Ishikawa (cell line): ENCODE data around the gene IGFL2.

Experiments used
- CEBPB ChIP-seq: IDR thresholded peaks from 2 replicates; pipeline ENCODE4 v1.6.1; 2012
- CREB1 ChIP-seq: IDR thresholded peaks from 2 replicates; pipeline ENCODE4 v1.6.1; 2012; ENCODE audit warnings: low read depth
- EGR1 ChIP-seq: IDR thresholded peaks from 2 replicates; pipeline ENCODE4 v1.6.1; 2012
- EP300 ChIP-seq: IDR thresholded peaks from 2 replicates; pipeline ENCODE4 v1.6.1; 2012; ENCODE audit warnings: borderline replicate concordance
- FOXM1 ChIP-seq: IDR thresholded peaks from 2 replicates; pipeline ENCODE4 v1.6.1; 2012; ENCODE audit warnings: low read depth, borderline replicate concordance
- NFIC ChIP-seq: IDR thresholded peaks from 2 replicates; pipeline ENCODE4 v1.6.1; 2012
- RAD21 ChIP-seq: IDR thresholded peaks from 2 replicates; pipeline ENCODE4 v1.6.1; 2012; ENCODE audit warnings: low read depth
- REST ChIP-seq: IDR thresholded peaks from 2 replicates; pipeline ENCODE4 v1.6.1; 2012; ENCODE audit warnings: low read depth, mild to moderate bottlenecking
- TAF1 ChIP-seq: IDR thresholded peaks from 2 replicates; pipeline ENCODE4 v1.6.1; 2012; ENCODE audit warnings: low read depth, mild to moderate bottlenecking
- TCF12 ChIP-seq: IDR thresholded peaks from 2 replicates; pipeline ENCODE4 v1.6.1; 2012; ENCODE audit warnings: low read depth
- TEAD4 ChIP-seq: IDR thresholded peaks from 2 replicates; pipeline ENCODE4 v1.6.1; 2012
- YY1 ChIP-seq: IDR thresholded peaks from 2 replicates; pipeline ENCODE4 v1.6.1; 2012; ENCODE audit warnings: low read depth
- ZBTB7A ChIP-seq: IDR thresholded peaks from 2 replicates; pipeline ENCODE4 v1.6.1; 2012; ENCODE audit warnings: low read depth
- TF ChIP-seq, protein P1 (sequence below): IDR thresholded peaks from 2 replicates; pipeline ENCODE4 v1.6.1; 2012
- TF ChIP-seq, protein P2 (sequence below): IDR thresholded peaks from 2 replicates; pipeline ENCODE4 v1.6.1; 2012

IGFL2 gene

GRCh38 chr19:46147791-46148288 lies at the start of gene IGFL2:
Gene IGFL2, plus strand, starts transcription at chr19:46148238. Its CDS starts 41 bp downstream, at chr19:46148279.
- TF ChIP-seq YY1 (no peak), CEBPB (no peak), CREB1 (no peak), TEAD4 (no peak), EGR1 (no peak), FOXM1 (no peak), REST (no peak), NFIC (no peak), TCF12 (no peak), ZBTB7A (no peak)
- TF ChIP-seq, protein P1, sequence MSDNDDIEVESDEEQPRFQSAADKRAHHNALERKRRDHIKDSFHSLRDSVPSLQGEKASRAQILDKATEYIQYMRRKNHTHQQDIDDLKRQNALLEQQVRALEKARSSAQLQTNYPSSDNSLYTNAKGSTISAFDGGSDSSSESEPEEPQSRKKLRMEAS: no peak

DNA sequence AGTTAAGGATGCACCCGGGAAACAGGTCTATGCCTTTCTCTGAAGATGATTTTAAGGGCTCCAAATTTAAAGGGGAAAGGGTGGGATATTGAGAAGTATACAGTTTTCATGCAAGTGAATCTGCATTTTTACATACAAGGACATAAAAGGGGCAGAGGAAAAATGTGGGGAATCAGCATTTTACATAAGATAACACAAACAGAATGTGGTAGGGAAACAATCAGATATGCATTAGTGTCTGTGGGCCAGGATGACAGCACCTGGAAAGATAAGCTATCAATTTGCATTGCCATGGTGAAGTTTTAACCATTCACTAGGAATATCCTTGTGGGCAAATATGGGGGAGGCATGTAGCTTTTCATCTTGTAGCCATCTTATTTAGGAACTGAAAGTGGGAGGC lies 47.7 kb upstream of the IGFL2 start:
- no peak for TF ChIP-seq NFIC
- no peak for TF ChIP-seq TEAD4
- no peak for TF ChIP-seq RAD21
- no peak for TF ChIP-seq CEBPB
- TF ChIP-seq, protein P1: no peak
- no peak for TF ChIP-seq EP300
- TF ChIP-seq REST: no peak

DNA sequence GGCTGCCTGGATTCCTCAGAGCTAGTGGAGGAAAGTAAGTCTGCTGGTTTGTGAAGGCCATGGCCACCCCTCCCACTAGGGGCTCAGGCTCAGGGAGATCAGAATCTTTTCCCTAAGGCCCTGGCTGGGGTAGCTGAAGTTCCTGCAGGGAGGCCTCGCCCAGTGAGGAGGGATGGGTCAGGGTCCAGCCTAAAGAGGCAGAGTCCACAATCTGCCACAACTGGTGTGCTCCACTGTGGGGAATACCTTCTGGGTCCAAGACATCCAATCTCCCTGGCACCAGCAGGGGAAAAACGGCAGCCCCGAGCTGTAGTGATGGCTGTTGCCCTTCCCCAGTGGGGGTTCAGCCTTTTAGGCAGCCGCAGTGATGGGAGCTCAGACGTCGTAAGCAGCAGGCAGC lies 46.7 kb upstream of the IGFL2 start:
- TF ChIP-seq RAD21: no peak
- TF ChIP-seq TAF1: no peak
- TF ChIP-seq YY1: no peak
- TF ChIP-seq FOXM1: no peak
- TF ChIP-seq, protein P2, sequence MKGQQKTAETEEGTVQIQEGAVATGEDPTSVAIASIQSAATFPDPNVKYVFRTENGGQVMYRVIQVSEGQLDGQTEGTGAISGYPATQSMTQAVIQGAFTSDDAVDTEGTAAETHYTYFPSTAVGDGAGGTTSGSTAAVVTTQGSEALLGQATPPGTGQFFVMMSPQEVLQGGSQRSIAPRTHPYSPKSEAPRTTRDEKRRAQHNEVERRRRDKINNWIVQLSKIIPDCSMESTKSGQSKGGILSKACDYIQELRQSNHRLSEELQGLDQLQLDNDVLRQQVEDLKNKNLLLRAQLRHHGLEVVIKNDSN: no peak
- TF ChIP-seq ZBTB7A: no peak
- TF ChIP-seq NFIC: no peak
- no peak for TF ChIP-seq EP300
- TF ChIP-seq CEBPB: no peak
- no peak for TF ChIP-seq REST
- TF ChIP-seq, protein P1: no peak
- TF ChIP-seq EGR1: no peak
- no peak for TF ChIP-seq CREB1
- no peak for TF ChIP-seq TCF12

- no peak for TF ChIP-seq ZBTB7A
- TF ChIP-seq REST: no peak
- no peak for TF ChIP-seq EP300
Measured at GRCh38 chr19:46107371-46107770, 40.7 kb upstream of the IGFL2 start.
